Endothelial cell of umbilical vein (primary cell): Measurements from ENCODE around the gene SQOR.

Experiments
- EZH2 ChIP-seq: IDR thresholded peaks from 2 replicates; pipeline ENCODE4 v1.6.1; 2012; ENCODE audit warnings: borderline replicate concordance, low read depth, mild to moderate bottlenecking, moderate library complexity, low read length, inconsistent platforms; ENCODE audit not compliant: severe bottlenecking
- GATA2 ChIP-seq: IDR thresholded peaks from 2 replicates; pipeline ENCODE4 v1.7.0; 2011; ENCODE audit warnings: low read depth, mild to moderate bottlenecking, moderate library complexity, mixed read lengths, low read length; ENCODE audit not compliant: insufficient read length, insufficient read depth
- JUN ChIP-seq: IDR thresholded peaks from 2 replicates; pipeline ENCODE4 v1.6.1; 2011; ENCODE audit warnings: borderline replicate concordance, low read depth; ENCODE audit not compliant: insufficient read length, insufficient read depth
- MYC ChIP-seq: IDR thresholded peaks from one replicate; pipeline ENCODE4 v1.6.1; 2011; ENCODE audit warnings: mild to moderate bottlenecking, low read depth, low read length
- POLR2A ChIP-seq: IDR thresholded peaks from 2 replicates; pipeline ENCODE4 v1.6.1; 2012; ENCODE audit warnings: low read depth, mild to moderate bottlenecking, control low read depth, low read length
- POLR2AphosphoS5 ChIP-seq: IDR thresholded peaks from 2 replicates; pipeline ENCODE4 v1.6.1; 2012; ENCODE audit warnings: low read depth, mild to moderate bottlenecking, control low read depth, low read length, moderate library complexity; ENCODE audit not compliant: insufficient read depth
- TF ChIP-seq, protein P1 (sequence below), 2 donors: IDR thresholded peaks; 1 replicate in 1 of 2; 2 replicates in 1 of 2; pipeline ENCODE4 v1.5.1; 2011; ENCODE audit warnings: low read length in 2 of 2, mild to moderate bottlenecking in 2 of 2, moderate library complexity in 2 of 2, control low read depth in 1 of 2, inconsistent platforms in 1 of 2, low read depth in 1 of 2; ENCODE audit not compliant: insufficient read depth in 1 of 2; ENCODE audit errors: extremely low read depth in 1 of 2
- TF ChIP-seq, protein P2 (sequence below): IDR thresholded peaks from 2 replicates; pipeline ENCODE4 v1.6.1; 2011; ENCODE audit not compliant: insufficient read depth, insufficient read length

DNA sequence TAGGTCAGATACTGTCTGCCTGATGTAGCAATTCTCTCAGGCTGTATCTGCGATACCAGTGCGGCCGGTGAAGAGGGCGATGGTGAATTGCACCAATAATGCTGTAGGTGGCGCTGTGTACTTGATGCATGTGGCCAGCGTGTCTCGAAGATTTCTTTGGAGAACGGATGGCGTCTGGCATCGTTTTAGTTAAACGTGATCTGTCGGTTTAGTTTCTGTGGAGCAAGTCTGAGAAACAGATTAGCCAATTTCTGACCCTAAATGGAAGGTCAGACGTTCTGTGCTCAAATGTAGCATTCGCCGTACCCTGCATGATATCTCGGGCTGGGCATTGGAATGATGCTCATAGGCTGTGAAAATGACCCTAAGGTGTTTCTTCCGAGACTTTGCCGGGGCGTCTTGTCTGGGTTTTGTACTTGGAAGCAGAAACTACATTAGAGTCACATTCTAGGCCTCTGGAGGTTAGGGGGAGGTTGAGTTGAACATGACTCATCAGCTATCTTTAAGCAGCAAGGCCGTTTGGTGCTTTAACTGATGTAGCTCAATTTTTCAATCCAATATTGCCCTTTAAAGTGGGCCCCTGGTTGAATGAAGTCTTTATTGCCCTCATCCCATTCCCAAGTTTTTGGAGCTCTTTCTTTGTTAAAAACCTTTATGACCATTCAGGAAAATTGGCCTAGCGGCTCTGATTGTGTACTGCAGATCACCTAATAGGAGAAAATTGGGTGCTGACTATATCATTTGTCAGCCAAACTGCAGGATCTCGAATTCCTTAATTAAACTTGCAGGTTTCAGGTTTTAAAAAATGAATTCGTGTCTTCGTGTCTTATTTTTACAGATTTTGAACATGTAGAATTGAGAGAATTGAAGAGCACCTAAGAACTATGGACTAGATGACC is 80.0 kb downstream of the SQOR start:
- TF ChIP-seq EZH2 (no peak), POLR2AphosphoS5 (no peak), MYC (no peak), POLR2A (no peak), GATA2 (no peak), JUN (no peak)
- TF ChIP-seq, protein P1, sequence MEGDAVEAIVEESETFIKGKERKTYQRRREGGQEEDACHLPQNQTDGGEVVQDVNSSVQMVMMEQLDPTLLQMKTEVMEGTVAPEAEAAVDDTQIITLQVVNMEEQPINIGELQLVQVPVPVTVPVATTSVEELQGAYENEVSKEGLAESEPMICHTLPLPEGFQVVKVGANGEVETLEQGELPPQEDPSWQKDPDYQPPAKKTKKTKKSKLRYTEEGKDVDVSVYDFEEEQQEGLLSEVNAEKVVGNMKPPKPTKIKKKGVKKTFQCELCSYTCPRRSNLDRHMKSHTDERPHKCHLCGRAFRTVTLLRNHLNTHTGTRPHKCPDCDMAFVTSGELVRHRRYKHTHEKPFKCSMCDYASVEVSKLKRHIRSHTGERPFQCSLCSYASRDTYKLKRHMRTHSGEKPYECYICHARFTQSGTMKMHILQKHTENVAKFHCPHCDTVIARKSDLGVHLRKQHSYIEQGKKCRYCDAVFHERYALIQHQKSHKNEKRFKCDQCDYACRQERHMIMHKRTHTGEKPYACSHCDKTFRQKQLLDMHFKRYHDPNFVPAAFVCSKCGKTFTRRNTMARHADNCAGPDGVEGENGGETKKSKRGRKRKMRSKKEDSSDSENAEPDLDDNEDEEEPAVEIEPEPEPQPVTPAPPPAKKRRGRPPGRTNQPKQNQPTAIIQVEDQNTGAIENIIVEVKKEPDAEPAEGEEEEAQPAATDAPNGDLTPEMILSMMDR (IDR thresholded peaks at IDR 0.05; ENCODE audit: extremely low read depth in 1 of 2, insufficient read depth in 1 of 2, low read depth in 1 of 2, low read length in 2 of 2) = peak; percentile 85 to 92
- TF ChIP-seq, protein P2, sequence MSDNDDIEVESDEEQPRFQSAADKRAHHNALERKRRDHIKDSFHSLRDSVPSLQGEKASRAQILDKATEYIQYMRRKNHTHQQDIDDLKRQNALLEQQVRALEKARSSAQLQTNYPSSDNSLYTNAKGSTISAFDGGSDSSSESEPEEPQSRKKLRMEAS = peak; percentile 28
